Activated gamma-delta T cell treated with anti-CD3 and anti-CD28 coated beads, Interleukin-2, amount 50 U/mL, for 16 hours (primary cell): ENCODE data around the gene DPH2.

Experiments
- DNase-seq: peaks from one replicate; pipeline ENCODE4 v3.0.0-alpha.2; 2020; ENCODE audit warnings: low read depth

DPH2 gene

DNA sequence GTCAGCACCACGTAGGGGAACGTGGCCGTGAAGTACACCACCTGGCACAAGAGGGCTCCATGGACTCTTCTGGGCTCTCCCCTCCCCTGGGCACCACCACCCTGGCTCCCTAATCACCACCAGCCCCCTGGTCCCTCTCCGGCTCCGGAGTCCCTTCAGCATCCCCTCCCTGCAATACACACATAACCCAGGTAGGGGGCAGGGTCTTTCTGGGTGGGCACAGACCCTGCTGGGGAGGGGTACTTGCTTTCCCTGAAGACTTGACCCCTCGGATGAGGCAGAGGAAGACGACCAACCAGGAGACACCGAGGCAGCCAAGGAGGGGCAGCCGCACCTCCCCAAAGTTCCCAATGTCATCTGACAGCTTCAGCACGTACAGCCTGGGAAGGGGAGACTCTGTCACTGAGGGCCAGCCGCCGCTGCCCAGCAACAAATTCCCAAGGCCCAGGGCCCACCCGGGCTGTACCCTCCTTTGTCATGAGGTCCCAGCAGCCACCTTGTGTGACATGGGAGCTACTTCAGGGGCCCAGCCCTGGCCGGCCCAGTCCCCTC lies 32.9 kb downstream of the DPH2 start:
- no peak for DNase-seq

DNA sequence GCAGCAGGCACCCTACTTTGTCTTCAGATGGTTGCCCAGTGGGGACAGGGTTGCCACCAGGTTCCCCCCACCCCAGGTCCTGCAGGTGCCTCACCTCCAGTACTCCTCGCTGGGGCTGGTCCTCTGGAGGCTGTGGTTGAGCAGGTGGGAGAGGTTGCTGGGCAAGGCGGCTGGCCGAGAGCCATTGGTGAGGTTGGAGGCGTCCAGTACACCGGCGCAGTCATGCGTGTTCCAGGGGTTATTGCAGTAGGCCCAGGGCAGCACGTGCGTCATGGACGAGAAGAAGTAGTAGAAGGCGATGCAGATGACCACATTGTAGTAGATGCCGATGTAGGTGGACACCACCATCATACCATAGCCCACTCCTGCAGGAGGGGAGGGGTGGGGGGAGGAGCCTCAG lies 38.4 kb downstream of the DPH2 start:
- no peak for DNase-seq

DNA sequence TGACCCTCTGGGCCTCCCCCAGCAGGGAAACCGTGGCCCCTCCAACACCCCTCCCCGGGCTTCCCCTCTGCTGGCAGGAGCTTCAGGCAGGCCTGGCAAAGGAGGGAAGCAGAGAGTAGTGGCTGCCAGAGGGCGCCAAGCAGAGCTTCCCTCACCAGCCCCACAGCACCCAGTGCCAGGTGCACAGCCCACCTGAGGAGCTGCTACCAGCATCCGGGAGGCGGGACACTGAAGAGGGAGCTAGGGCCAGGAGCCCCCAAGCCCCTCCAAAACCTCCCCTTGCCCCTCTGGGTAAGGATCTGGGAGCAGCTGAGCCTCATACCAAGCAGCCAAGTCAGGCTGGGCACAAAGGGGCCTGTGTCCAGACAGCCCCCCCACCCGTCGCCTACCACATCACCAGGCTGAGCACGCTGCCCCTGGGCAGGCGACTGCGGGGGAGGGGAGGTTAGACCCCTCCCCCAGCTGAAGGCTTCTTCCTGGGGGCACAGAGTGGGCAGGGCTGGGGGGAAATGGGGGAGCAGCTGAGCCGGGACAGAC lies 41.2 kb downstream of the DPH2 start:
- no peak for DNase-seq

DNA sequence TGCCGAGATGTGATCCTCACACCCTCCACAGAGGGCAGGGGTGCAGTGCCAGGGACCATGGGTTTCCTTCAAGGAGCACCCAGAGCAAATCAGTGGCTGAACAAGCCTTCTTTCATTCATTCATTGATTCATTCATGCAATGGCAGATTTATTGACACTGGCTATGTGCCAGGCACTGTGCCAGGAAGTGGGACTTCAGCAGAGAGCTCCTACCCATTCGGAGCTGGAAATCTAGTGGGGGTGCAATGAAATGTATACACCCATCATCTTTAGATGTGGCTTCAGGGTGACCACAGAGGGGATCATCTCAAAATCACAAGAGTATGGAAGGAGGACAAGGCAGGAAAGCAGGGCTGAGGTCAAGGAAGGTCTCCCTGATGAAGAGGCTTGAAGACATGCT lies 42.6 kb downstream of the DPH2 start:
- no peak for DNase-seq

DNA sequence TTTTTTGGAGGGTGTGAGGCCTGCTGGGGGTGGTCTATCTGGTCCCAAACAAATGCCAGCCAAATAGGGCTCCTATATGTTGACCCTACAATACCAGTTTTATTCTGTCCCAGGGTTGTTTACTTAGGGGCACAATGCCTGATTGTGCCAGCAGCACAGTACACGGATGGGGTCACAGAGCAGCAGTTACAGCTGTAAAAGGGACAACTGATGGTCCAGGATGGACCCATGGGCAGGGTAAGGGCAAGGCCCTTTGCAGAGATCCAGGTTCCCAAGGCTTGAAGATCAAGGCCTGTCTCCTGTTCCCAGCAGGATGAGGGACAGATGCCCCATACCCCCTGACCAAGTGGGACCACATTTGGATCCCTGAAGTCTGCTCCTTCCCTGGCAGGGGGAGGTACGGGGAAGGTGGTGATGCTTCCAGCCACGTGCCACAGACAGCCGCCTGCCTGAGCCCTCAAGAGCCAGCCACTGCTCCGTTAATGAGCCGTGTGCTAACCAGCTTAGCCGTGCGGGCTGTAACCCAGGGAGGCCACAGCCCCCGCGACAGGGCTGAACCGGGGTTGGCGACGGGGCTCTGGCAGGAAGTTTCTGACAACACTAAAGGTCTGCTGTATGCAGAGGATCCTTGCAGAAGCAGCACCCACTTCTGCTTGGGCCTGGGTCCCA lies 43.3 kb downstream of the DPH2 start:
- DNase-seq: no peak

DNA sequence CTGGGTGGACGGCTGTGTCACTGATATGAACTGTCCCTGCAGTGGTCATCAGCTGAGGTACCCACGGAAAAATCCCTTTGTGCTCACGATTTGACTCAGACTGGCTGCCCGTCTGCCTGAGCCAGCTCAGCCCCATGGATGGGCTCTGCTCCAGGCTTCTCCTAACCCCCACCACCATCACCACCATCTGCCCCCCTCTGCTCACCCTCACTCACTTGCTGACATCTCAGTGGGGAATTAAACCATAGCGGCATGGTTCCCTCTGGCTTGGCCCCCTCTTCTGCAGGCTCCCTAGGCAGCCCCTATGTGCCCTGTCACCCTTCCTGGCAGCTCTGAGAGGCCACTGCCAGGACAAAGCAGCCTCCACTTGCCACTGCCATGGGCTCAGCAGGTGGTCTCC lies 44.1 kb downstream of the DPH2 start:
- no peak for DNase-seq

DNA sequence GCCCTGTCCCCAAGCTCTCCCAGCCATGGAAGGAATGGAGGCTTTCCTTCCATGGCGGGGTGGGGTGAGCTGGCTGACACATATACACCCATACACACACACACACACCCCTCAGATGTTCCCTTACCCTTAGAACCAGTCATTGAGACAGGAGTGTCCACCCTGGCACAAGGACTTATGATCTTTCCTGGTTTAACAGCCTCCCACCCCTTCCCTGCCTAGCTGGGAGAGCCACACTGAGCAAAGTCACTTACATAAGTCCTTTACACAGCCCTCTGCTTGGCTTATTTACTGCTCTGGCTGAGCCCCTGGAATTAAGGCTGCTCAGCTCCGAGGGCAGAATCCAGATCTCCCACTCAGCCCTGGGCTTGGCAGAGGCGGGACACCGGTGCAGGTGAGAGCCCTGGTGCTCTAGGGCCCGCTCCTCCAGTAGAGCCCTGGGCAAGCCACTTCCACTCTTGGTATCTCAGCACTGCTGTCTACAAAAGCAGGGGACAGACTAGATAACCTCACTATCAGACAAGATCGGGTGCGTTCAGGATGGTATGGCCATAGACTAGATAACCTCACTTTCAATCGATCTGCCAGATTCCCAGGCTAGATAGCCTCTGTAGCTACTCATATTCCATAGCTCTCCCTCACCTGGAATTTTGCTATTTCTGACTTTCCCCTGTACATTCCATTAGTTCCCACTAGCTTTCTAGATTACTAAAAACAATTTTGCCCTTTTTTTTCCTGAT lies 44.7 kb downstream of the DPH2 start:
- DNase-seq: no peak

DNA sequence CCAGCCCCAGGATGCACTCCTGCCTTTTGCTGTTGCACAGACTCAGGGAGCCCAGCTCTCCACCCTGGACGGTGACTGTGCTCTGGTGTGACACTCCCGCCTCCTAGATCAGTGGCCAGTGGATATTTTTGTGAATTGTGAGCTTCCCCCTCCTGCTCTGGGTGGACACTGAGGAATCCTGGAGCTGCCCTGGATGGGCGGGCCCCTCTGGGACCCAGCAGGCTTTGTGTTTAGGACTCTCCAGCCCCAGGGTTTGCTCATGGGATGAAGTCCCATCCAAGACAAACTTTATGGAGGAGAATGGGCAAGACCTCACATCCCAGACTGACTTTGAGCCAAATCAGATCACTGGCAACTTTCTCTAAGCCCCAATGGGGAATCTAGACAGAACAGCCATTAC lies 45.4 kb downstream of the DPH2 start:
- DNase-seq: no peak

DNA sequence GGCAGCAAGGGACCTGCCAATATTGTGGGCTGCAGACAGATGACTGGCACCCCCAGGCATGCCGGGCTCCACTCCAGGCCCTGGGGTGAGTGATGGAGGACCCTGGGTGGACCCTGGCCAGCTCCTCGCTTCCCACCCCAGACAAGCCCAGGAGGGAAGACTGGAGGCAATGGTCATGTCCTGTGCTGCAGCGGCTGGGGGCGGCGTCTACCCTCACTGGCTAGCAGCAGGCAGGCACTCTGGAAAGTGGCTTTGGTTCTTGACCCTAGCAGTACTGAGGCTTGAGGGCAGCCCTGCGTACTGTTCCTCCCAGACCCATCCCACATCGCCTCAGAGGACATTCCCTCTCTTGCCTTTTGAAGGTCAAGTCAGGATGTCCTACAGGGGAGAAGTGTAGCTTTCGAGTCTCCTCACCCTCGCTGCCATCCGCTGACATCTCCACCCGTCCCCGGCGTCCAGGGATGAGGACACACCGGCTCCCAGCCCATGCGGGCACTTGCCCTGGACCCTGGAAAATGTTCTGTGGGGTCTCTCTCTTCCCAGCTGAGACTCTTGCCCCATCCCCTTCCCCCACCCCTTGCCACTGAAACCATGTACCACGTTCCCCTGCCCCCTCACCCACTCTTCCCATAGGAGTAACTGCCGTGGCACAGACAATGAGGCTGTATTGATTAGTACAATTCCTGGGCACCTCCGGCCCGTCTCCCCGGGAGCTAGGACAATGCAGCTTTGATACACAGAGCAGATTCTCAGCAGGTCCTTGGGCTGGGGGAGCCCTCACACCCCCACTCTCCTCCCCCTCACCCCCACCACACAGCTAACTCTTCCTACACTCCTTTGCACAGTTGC lies 46.5 kb downstream of the DPH2 start:
- no peak for DNase-seq

DNA sequence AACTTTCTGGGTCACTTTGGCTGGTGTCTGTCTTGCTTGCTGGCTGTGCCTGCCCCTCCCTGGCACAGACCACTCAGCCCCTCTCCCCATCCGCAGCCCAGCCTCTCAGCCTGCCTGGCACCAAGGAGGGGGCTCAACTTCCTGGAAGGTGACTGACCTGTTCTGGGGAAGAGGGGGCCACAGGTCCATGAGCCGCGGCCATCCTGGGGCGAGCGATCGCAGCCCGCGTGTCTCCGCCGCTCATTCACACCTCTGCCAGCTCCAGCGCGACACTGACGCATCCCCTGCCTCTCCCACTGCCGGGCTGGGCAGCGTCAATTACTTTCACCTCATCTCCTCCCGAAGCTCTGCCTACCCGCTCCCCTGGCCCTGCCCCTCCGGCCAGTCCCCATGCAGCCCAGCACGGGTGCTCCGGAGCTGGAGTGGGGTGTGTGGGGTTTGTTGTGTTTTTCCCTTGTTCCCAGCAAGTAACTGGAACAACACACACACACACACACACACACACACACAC lies 47.1 kb downstream of the DPH2 start:
- DNase-seq: no peak

DNA sequence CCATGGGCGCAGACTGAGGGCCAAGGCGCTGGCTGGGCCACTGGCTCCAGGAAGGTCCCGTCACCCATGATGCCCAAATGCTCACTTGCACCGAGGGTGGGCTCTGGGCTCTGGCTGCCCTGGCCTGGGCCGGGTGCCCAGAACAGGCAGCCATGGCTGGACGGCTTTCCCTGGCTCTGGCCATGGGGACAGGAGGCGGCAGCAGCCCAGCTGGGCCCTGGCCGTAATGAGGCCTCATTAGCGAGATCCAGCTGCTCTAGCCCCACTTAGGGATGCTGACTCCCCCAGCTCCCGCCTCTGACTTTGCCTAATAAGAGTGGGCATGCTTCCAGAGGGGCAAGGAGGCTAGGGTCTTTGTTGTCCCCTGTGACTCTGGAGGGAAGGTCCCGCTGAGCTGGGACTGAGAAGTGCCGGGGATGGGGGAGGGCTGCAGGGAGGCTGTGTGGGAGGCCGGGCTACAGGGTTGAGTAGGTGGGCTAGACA lies 49.7 kb downstream of the DPH2 start:
- no peak for DNase-seq

DNA sequence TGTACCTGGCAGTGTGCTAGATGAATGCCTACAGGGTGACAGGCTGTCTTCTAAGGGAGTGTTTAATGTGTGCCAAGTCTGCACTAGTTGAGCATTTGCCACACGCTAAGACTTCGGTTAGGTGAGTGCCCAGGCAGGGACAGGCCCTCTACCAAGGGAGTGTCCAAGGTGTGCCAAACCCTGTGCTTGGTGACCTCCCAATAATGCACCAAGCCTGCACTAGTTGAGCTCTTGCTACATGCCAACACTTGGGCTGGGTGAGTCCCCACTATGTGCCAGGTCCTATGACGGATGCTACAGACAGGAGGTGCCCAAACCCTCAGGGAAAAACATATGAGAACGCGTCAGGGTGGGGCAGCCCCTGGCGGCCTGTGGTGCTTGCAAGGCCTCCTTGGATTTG lies 50.7 kb downstream of the DPH2 start:
- no peak for DNase-seq

DNA sequence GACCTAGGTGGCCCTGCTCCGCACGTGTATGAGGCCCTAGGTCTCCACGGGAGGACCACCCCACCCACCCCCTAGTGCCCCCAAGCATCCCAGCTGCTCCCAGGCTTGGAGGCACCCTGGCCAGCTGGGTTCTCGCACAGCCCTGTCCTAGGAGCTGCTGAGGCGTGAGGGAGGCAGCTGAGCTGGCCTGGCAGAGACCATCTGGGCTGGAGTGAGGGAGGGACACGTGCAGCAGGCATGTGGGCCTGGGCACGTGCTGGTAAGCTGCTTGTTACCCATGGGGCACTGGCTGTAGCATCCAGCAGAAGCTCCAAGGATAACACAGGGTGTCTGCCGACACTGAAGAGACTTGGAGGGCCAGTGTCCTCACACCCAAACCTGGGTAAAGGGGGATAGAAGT lies 51.3 kb downstream of the DPH2 start:
- DNase-seq: no peak

DNA sequence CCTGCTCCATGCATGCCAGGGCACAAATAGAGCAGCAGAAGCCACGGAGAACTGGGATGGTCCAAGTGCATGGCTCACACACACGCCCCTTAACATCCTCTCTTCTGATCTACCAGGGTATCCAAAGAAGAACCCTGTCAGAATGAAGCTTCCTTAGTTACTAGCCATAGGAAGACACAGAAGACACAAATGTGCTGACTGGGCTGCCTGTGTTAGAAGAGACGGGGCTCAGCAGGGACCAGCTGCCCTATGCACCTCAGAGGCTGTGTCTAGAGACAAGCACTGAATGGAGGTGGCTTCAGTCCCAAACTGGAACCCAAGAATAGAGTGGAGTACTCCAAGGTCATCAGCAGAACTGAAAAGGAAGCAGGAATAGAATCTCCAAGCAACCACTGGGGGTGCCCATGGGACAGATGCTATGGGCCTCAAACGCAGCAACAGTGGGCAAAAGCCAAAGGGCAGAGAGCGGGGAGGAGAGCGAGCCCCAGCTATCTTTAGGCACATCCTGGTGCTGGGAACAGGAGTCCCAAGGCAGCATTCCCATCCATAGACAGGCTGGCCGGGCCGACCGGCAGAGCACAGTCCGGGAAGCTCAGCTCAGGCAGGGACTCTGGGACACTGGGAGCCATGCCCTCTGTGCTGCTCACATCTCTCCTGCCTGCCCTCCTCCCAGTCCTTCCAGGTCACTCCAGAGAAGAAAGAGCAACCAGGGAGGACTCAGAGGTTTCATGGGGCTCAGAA lies 51.9 kb downstream of the DPH2 start:
- DNase-seq: no peak
